ENCODE data around the gene SMPD3. TPM values are rescaled to one million over a fixed set of nuclear protein-coding genes. Genes with fewer than 3 reads are reported as not detected.

The SMPD3 gene
- total RNA-seq, 1 donor from 2014 or later = 5.6 TPM

- Histone ChIP-seq H3K4me3 (no peak overlapping the region), H3K9me3 (no peaks in the 10 kb centered on the region), H3K27me3 (no peaks in the 10 kb centered on the region), H3K36me3 (no peaks in the 10 kb centered on the region), H3K4me1 (no peaks in the 10 kb centered on the region), H3K27ac (no peak overlapping the region)
- DNase-seq (no peak), ATAC-seq (no peak)
- intact Hi-C loops (cut with DNase I) = no loop called here
- TF ChIP-seq, protein P1, sequence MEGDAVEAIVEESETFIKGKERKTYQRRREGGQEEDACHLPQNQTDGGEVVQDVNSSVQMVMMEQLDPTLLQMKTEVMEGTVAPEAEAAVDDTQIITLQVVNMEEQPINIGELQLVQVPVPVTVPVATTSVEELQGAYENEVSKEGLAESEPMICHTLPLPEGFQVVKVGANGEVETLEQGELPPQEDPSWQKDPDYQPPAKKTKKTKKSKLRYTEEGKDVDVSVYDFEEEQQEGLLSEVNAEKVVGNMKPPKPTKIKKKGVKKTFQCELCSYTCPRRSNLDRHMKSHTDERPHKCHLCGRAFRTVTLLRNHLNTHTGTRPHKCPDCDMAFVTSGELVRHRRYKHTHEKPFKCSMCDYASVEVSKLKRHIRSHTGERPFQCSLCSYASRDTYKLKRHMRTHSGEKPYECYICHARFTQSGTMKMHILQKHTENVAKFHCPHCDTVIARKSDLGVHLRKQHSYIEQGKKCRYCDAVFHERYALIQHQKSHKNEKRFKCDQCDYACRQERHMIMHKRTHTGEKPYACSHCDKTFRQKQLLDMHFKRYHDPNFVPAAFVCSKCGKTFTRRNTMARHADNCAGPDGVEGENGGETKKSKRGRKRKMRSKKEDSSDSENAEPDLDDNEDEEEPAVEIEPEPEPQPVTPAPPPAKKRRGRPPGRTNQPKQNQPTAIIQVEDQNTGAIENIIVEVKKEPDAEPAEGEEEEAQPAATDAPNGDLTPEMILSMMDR (IDR thresholded peaks at IDR 0.05) = peak; percentile 27
Measured at GRCh38 chr16:68436581-68436980, 11.7 kb downstream of the SMPD3 start.

DNA sequence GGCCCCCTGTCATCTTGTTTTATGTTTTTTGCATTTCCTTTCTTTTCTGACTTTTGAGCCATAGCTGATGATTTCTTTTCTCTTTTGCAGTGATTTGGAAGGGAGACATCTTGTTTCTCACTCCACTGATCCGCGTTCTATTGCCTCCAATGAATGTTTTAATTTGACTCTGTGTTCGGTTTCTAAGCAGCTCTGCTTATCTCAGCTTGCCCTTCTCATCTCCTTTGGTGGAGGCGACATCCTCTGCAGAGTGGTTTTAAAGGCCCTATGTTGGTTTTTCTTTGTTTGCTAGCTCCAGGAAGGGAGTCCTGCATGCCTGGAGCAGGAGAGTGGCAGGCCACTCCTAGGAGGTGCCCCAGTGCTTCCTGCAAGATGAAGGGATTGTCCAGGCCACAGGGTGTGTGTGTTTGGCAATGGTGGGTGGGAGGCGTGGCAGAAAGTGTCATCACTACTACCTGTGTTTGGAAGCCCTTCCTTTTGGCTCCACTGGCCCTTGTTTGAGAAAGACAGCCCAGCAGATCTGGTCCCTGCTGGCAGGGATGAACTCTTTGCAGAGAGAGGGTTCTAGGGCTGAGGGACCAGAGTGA, 13.6 kb downstream of the SMPD3 start:
- peak; percentile 52 for ATAC-seq
- H3K4me3 ChIP-seq = no peak overlapping the region
- H3K9me3 ChIP-seq = no peaks in the 10 kb centered on the region
- H3K36me3 ChIP-seq = no peaks in the 10 kb centered on the region
- intact Hi-C loops (cut with DNase I) = no loop called here
- DNase-seq = no peak
- H3K27me3 ChIP-seq = no peaks in the 10 kb centered on the region
- no peaks in the 10 kb centered on the region for H3K4me1 ChIP-seq
- no peak overlapping the region for H3K27ac ChIP-seq
- TF ChIP-seq, protein P1 (IDR thresholded peaks at IDR 0.05) = no peak

DNA sequence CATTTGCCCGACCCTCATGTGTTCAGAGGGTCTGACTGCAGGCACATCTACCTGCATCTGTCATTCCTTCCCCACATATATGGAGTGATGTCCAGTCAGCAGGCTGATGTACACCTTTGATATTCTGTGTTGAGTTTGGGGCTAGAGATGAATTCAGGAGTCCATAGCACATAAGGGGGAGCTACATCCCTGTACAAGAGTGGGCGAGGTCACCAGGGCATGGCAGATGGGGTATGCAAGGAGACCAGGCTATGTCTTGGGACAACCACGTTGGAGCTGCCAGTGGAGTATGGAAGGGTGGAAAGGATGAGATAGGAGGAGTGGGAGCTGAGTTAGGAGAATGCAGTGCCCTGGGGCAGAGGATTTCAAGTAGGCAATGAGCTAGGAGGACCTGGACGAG, 15.0 kb downstream of the SMPD3 start:
- Histone ChIP-seq H3K9me3 (no peaks in the 10 kb centered on the region), H3K27me3 (no peaks in the 10 kb centered on the region), H3K4me1 (no peaks in the 10 kb centered on the region), H3K27ac (no peak overlapping the region), H3K4me3 (no peak overlapping the region), H3K36me3 (no peaks in the 10 kb centered on the region)
- no peak for ATAC-seq
- no peak for DNase-seq
- intact Hi-C loops (cut with DNase I) = no loop called here
- TF ChIP-seq, protein P1 (IDR thresholded peaks at IDR 0.05) = no peak

DNA sequence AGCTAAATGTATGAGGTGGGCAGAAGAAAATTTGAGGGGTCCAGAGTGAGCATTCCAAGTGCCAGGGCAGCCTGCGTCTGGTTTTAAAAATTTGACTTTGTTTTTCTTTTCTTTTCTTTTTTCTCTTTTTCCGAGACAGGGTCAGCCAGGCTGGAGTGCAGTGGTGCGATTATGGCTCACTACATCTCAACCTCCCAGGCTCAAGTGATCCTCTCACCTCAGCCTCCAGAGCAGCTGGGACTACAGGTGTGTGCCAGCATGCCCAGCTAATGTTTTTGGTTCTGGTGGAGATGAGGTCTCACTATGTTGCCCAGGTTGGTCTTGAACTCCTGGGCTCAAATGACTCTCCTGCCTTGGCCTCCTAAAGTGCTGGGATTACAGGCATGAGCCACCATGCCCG, 15.6 kb downstream of the SMPD3 start:
- H3K4me3 ChIP-seq = no peak overlapping the region
- DNase-seq (no peak), ATAC-seq (no peak)
- H3K4me1 ChIP-seq = no peaks in the 10 kb centered on the region
- no peaks in the 10 kb centered on the region for H3K27me3 ChIP-seq
- H3K36me3 ChIP-seq = no peaks in the 10 kb centered on the region
- no peak overlapping the region for H3K27ac ChIP-seq
- intact Hi-C loops (cut with DNase I) = no loop called here
- no peaks in the 10 kb centered on the region for H3K9me3 ChIP-seq
- TF ChIP-seq, protein P1 (IDR thresholded peaks at IDR 0.05) = no peak

GRCh38 chr16:68429076-68429854, 19.0 kb downstream of the SMPD3 start:
- no peaks in the 10 kb centered on the region for H3K4me1 ChIP-seq
- DNase-seq (no peak), ATAC-seq (no peak)
- intact Hi-C loops (cut with DNase I) = no loop called here
- H3K36me3 ChIP-seq = no peaks in the 10 kb centered on the region
- no peaks in the 10 kb centered on the region for H3K9me3 ChIP-seq
- H3K27ac ChIP-seq = no peak overlapping the region
- no peak overlapping the region for H3K4me3 ChIP-seq
- no peaks in the 10 kb centered on the region for H3K27me3 ChIP-seq
- TF ChIP-seq, protein P1 (IDR thresholded peaks at IDR 0.05) = no peak
